Activated CD8-positive, alpha-beta memory T cell treated with anti-CD3 and anti-CD28 coated beads, Interleukin-2, amount 50 U/mL, for 48 hours (primary cell): ENCODE results near the gene CNN2.

Experiments used
- DNase-seq: peaks from one replicate; pipeline ENCODE4 v3.0.0-alpha.2; 2020

Gene CNN2

GRCh38 chr19:1032264-1032867 is 6.0 kb downstream of the CNN2 start:
- no peak for DNase-seq

GRCh38 chr19:1035998-1036621 is 9.7 kb downstream of the CNN2 start:
- no peak for DNase-seq

GRCh38 chr19:1037621-1038064 is 11.2 kb downstream of the CNN2 start:
- no peak for DNase-seq

GRCh38 chr19:1038978-1039645 is 12.7 kb downstream of the CNN2 start:
- DNase-seq, result no peak

- DNase-seq, result peak; percentile 100
Observed at GRCh38 chr19:1039646-1040475, 13.5 kb downstream of the CNN2 start, which contains the start of gene ABCA7. TSS of gene ABCA7 (plus strand) at chr19:1040107. CDS start at chr19:1041362, 1,255 bp downstream.

GRCh38 chr19:1040476-1041271 is 14.3 kb downstream of the CNN2 start:
- DNase-seq, result peak; percentile 92

GRCh38 chr19:1041272-1041834 is 14.9 kb downstream of the CNN2 start:
- no peak for DNase-seq

GRCh38 chr19:1041835-1042685 is 15.7 kb downstream of the CNN2 start:
- no peak for DNase-seq

GRCh38 chr19:1042689-1043511 is 16.5 kb downstream of the CNN2 start:
- DNase-seq, result no peak

- peak; percentile 87 for DNase-seq
Observed at GRCh38 chr19:1045247-1045603, 18.8 kb downstream of the CNN2 start.

GRCh38 chr19:1046117-1046626 is 19.8 kb downstream of the CNN2 start:
- no peak for DNase-seq

GRCh38 chr19:1046836-1047695 is 20.7 kb downstream of the CNN2 start:
- no peak for DNase-seq

GRCh38 chr19:1047696-1048147 is 21.3 kb downstream of the CNN2 start:
- DNase-seq, result no peak

GRCh38 chr19:1049106-1049505 is 22.7 kb downstream of the CNN2 start:
- DNase-seq, result no peak

GRCh38 chr19:1049800-1050199 is 23.4 kb downstream of the CNN2 start:
- DNase-seq, result no peak

- DNase-seq, result no peak
Observed at GRCh38 chr19:1050989-1051788, 24.8 kb downstream of the CNN2 start.

GRCh38 chr19:1051791-1052190 is 25.4 kb downstream of the CNN2 start:
- no peak for DNase-seq
